ENCODE measurements around the gene PTGDS.

GRCh38 chr9:137025517-137025966 lies 48.2 kb downstream of the PTGDS start:
- no peak for TF ChIP-seq CTCF (IDR thresholded peaks at IDR 0.05)
- no peak for TF ChIP-seq POLR2A (IDR thresholded peaks at IDR 0.05)

Data from adrenal gland (tissue), 5 donors.